ENCODE results near the gene SAMD9L. TPM values are rescaled to one million over a fixed set of nuclear protein-coding genes. Genes with fewer than 3 reads are reported as not detected.

SAMD9L gene
- polyA plus RNA-seq, 1 donor from 2014 or later, result not detected

GRCh38 chr7:93117327-93117726, 30.9 kb downstream of the SAMD9L start:
- Histone ChIP-seq H3K4me2 (ENCODE audit: low read length) (no peak overlapping the region), H2AFZ (ENCODE audit: low read depth, low read length) (no peak overlapping the region), H4K20me1 (ENCODE audit: insufficient read depth) (no peaks in the 10 kb centered on the region), H3F3A (ENCODE audit: insufficient read depth, low read length, poor library complexity, severe bottlenecking) (no peaks in the 10 kb centered on the region), H3K9me2 (ENCODE audit: insufficient read depth, low read length) (no peaks in the 10 kb centered on the region), H3K9ac (ENCODE audit: low read length) (no peak overlapping the region), H3K27me3 (ENCODE audit: insufficient read depth, low read depth, low read length) (no peaks in the 10 kb centered on the region), H3K79me2 (replicated peaks; ENCODE audit: insufficient read depth, low read length) (no peaks in the 10 kb centered on the region), H3K27ac (ENCODE audit: low read length) (no peak overlapping the region), H3K36me3 (ENCODE audit: insufficient read depth, low read length) (no peaks in the 10 kb centered on the region), H3K9me3 (ENCODE audit: low read length) (no peaks in the 10 kb centered on the region), H3K4me3 (ENCODE audit: low read length) (no peak overlapping the region)
- TF ChIP-seq EP300 (conservative IDR thresholded peaks at IDR 0.05; ENCODE audit: poor library complexity, severe bottlenecking) (no peak), EZH2 (IDR thresholded peaks at IDR 0.05; ENCODE audit: borderline replicate concordance, insufficient read depth, low read length, poor library complexity, severe bottlenecking) (no peak), SMC3 (conservative IDR thresholded peaks at IDR 0.05; ENCODE audit: poor library complexity) (no peak), REST (IDR thresholded peaks at IDR 0.05; ENCODE audit: borderline replicate concordance) (no peak), RAD21 (conservative IDR thresholded peaks at IDR 0.05) (no peak), TAF1 (IDR thresholded peaks at IDR 0.05; ENCODE audit: low read depth) (no peak), POLR2AphosphoS5 (IDR thresholded peaks at IDR 0.05) (no peak), MXI1 (conservative IDR thresholded peaks at IDR 0.05; ENCODE audit: poor library complexity, severe bottlenecking) (no peak), CTCF (IDR thresholded peaks at IDR 0.05; ENCODE audit: poor library complexity, severe bottlenecking) (no peak)

- H3K9me2 ChIP-seq (ENCODE audit: insufficient read depth, low read length), result no peaks in the 10 kb centered on the region
- no peaks in the 10 kb centered on the region for H3K36me3 ChIP-seq (ENCODE audit: insufficient read depth, low read length)
- no peak overlapping the region for H3K27ac ChIP-seq (ENCODE audit: low read length)
- H3K9me3 ChIP-seq (ENCODE audit: low read length), result no peaks in the 10 kb centered on the region
- no peaks in the 10 kb centered on the region for H3K27me3 ChIP-seq (ENCODE audit: insufficient read depth, low read depth, low read length)
- no peak for TF ChIP-seq SMC3 (conservative IDR thresholded peaks at IDR 0.05; ENCODE audit: poor library complexity)
- TF ChIP-seq REST (IDR thresholded peaks at IDR 0.05; ENCODE audit: borderline replicate concordance), result no peak
- TF ChIP-seq RAD21 (conservative IDR thresholded peaks at IDR 0.05), result no peak
- no peak for TF ChIP-seq EZH2 (IDR thresholded peaks at IDR 0.05; ENCODE audit: borderline replicate concordance, insufficient read depth, low read length, poor library complexity, severe bottlenecking)
- TF ChIP-seq MXI1 (conservative IDR thresholded peaks at IDR 0.05; ENCODE audit: poor library complexity, severe bottlenecking), result no peak
- TF ChIP-seq POLR2AphosphoS5 (IDR thresholded peaks at IDR 0.05), result no peak
- TF ChIP-seq CTCF (IDR thresholded peaks at IDR 0.05; ENCODE audit: poor library complexity, severe bottlenecking), result no peak
- no peak for TF ChIP-seq TAF1 (IDR thresholded peaks at IDR 0.05; ENCODE audit: low read depth)
- no peak for TF ChIP-seq EP300 (conservative IDR thresholded peaks at IDR 0.05; ENCODE audit: poor library complexity, severe bottlenecking)
- no peak overlapping the region for H2AFZ ChIP-seq (ENCODE audit: low read depth, low read length)
- no peak overlapping the region for H3K4me2 ChIP-seq (ENCODE audit: low read length)
- no peaks in the 10 kb centered on the region for H4K20me1 ChIP-seq (ENCODE audit: insufficient read depth)
- no peak overlapping the region for H3K4me3 ChIP-seq (ENCODE audit: low read length)
- no peaks in the 10 kb centered on the region for H3F3A ChIP-seq (ENCODE audit: insufficient read depth, low read length, poor library complexity, severe bottlenecking)
- no peaks in the 10 kb centered on the region for H3K79me2 ChIP-seq (replicated peaks; ENCODE audit: insufficient read depth, low read length)
- H3K9ac ChIP-seq (ENCODE audit: low read length), result no peak overlapping the region
Observed at GRCh38 chr7:93115796-93116195, 32.4 kb downstream of the SAMD9L start.

Measured in neural cell (in vitro differentiated cells).